Lower leg skin (tissue), 3 donors: ENCODE data around the gene HACL1.

Experiments used
- POLR2A ChIP-seq, 2 donors: fragments of 450-650 bp; IDR thresholded peaks; one replicate each; pipeline ENCODE4 v1.6.1; 2016 to 2017; ENCODE audit warnings: antibody characterized with exemption in 2 of 2, mild to moderate bottlenecking in 1 of 2, moderate library complexity in 1 of 2
- TF ChIP-seq, protein P1 (sequence below), 3 donors: fragments of 450-650 bp; IDR thresholded peaks; one replicate each; pipeline ENCODE4 v1.5.1; 2016; ENCODE audit warnings: antibody characterized with exemption in 3 of 3, mild to moderate bottlenecking in 3 of 3, moderate library complexity in 2 of 3

DNA sequence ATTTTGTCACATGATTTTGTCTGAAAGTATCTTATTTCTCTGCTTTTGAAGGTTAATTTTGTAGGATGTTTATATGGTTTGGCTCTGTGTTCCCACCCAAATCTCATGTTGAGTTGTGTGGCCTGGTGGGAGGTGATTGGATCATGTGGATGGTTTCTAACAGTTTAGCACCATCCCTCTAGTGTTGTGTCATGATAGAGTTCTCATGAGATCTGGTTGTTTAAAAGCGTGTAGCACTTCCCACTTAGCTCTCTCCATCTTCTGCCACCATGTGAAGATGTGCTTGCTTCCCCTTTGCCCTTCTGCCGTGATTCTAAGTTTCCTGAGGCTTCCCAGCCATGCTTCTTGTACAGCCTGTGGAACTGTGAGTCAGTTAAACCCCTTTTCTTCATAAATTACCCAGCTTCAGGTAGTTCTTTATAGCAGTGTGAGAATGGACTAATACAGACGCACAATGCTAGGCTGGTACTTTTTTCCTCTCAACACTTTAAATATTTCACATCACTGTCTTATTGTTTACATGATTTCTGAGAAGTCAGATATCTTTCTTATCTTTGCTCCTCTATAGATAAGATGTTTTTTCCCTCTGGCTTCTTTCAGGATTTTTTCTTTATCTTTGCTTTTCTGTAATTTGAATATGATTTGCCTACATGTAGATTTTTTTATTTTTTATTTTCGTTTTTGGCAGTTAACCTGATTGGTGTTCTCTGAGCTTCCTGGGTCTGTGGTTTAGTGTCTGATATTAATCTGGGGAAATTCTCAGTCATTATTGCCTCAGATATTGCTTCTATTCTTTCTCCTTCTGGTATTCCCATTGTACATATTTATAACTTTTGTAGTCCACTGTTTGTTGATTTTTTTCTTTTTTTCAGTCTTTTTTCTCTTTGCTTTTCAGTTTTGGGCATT, 22.4 kb upstream of the HACL1 start:
- TF ChIP-seq, protein P1, sequence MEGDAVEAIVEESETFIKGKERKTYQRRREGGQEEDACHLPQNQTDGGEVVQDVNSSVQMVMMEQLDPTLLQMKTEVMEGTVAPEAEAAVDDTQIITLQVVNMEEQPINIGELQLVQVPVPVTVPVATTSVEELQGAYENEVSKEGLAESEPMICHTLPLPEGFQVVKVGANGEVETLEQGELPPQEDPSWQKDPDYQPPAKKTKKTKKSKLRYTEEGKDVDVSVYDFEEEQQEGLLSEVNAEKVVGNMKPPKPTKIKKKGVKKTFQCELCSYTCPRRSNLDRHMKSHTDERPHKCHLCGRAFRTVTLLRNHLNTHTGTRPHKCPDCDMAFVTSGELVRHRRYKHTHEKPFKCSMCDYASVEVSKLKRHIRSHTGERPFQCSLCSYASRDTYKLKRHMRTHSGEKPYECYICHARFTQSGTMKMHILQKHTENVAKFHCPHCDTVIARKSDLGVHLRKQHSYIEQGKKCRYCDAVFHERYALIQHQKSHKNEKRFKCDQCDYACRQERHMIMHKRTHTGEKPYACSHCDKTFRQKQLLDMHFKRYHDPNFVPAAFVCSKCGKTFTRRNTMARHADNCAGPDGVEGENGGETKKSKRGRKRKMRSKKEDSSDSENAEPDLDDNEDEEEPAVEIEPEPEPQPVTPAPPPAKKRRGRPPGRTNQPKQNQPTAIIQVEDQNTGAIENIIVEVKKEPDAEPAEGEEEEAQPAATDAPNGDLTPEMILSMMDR (IDR thresholded peaks at IDR 0.05) = no peak
- TF ChIP-seq POLR2A (IDR thresholded peaks at IDR 0.05) = no peak
